Stimulated activated naive CD8-positive, alpha-beta T cell treated with anti-CD3 and anti-CD28 coated beads, Interleukin-15, Interleukin-2, amounts not matched to agents 100 U/mL and 50 U/mL, for 24 hours (primary cell): ENCODE measurements around the gene BUB1B.

ENCODE experiments used
- ATAC-seq: fragments of 150-1000 bp; cut with Tn5 transposase; one replicate; pipeline ENCODE4 v1.10.0; 2021
- DNase-seq: peaks from one replicate; pipeline ENCODE4 v3.0.0; 2021

BUB1B gene

GRCh38 chr15:40182358-40183029 is 21.6 kb downstream of the BUB1B start:
- DNase-seq = no peak
- ATAC-seq = no peak

GRCh38 chr15:40183636-40184463 is 23.0 kb downstream of the BUB1B start:
- ATAC-seq (no peak), DNase-seq (no peak)

DNA sequence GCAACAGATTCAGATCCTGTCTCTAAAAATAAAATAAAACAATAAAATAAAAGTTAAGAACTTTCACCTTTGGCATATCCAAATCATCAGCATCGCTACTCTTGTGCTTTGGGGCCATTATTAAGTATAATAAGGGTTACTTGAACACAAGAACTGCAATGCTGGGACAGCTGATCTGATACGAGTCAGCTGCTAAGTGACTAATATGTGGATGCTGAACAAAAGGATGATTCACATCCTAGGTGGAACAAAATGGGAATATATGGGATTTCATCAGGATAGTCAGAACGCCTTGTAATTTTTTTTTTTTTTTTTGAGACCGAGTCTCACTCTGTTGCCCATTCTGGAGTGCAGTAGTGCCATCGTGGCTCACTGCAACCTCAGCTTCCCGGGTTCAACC is 29.7 kb downstream of the BUB1B start:
- DNase-seq = no peak

DNA sequence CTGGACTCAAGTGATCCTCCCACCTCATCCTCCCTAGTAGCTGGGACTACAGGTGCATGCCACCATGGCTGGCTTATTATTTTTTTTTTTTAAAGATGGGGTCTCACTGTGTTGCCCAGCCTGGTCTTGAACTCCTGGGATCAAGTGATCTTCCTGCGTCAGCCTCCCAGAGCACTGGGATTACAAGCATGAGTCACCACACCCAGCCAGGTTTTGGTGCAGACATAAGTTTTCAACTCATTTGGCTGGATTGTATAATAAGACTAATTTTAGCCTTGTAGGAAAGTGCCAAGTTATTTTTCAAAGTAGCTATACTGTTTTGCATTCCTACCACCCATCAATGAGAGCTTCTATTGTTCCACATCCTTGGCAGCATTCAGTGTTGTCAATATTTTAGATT is 32.1 kb downstream of the BUB1B start:
- ATAC-seq = no peak
- no peak for DNase-seq

More for the DNA sequence above, 29.7 kb downstream of the BUB1B start:
- ATAC-seq = no peak

DNA sequence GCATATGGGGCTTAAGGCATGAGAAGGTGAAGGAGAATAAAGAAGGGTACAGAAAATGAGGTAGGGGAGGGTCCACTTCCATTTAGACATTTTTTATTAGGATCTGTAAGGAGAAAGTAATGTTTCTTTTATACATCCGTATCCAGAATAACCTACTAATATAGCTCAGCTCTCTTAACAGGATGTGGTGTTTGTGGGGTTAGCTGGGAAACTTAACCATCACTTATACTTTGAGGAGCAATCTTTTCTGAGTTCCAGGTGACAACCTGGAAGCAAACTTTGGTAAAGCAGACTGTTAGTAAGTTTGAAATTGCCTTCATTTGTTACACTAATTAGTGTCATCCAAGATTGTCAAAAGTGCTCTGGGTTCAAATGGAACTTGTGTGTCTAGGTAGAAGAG is 36.6 kb downstream of the BUB1B start:
- no peak for DNase-seq
- no peak for ATAC-seq

DNA sequence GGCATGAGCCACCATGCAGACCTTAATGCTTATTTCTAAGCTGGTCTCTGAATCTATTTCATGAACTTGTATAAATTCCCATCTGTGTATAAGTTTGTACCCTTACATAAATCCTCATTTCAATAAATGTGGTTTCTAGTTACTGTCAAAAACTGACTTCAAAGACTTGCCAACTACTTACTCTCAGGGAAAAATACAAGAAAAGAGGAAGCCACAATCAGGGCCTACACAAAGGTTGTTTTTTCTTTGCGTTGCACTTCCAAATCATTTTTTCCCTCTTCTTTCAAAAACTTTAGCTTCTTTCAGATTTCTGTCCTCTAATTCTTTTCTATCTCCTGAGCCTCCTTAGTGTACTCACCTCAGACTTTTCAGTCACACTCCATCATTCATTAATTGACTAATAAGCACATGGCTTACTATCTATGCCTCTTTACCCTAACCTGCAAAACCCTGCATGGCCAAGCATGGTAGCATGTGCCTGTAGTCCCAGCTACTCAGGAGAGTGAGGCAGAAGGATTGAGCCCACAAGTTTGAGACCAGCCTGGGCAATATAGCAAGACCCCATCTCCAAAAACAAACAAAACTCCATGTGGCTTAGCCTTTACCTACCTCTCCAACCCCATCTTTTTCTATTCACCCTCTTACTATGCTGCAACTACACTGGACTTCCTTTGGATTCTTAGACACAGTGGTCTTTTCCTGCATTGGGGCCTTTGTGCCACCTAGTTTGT is 37.7 kb downstream of the BUB1B start:
- no peak for DNase-seq
- no peak for ATAC-seq

DNA sequence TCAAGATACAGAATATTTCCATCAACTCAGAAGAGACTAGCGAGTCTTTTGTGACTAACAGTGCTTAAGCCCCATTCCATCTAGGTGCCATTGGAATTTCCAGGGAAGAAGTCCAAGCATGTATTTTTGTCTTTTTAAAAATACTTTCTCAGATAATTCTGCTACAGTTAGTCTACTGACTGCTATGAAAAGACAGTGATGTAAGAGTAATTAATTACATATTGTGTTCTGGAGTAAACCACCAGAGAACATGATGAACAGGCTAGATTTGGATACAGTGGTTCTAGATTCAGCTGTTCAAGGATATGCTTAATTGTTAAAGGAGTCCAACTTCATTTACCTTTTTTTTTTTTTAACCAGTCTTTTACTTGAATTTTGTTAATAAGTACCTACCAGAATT is 43.2 kb downstream of the BUB1B start:
- DNase-seq (no peak), ATAC-seq (no peak)

- ATAC-seq (peak; percentile 77), DNase-seq (peak; percentile 20)
These were observed 56.4 kb downstream of the BUB1B start for GRCh38 chr15:40217166-40217824.

- DNase-seq = no peak
- no peak for ATAC-seq
These were observed 58.9 kb downstream of the BUB1B start for GRCh38 chr15:40219801-40220200.

DNA sequence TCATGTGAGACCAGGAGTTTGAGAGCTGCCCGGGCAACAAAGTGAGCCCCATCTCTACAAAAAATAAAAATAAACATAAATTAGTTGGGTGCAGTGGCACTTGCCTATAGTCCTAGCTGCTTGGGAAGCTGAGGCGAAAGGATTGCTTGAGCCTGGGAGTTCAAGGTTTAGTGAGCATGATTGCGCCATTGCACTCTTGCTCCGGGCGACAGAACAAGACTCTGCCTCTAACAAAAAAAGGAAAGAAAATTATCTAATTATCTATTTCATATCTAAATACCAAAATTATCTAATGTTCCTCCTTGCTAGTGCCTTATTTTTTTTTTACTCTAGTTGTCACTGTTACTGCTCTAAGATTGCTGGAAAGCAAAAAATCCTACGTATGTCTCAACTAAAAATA is 61.3 kb downstream of the BUB1B start:
- DNase-seq (no peak), ATAC-seq (no peak)

DNA sequence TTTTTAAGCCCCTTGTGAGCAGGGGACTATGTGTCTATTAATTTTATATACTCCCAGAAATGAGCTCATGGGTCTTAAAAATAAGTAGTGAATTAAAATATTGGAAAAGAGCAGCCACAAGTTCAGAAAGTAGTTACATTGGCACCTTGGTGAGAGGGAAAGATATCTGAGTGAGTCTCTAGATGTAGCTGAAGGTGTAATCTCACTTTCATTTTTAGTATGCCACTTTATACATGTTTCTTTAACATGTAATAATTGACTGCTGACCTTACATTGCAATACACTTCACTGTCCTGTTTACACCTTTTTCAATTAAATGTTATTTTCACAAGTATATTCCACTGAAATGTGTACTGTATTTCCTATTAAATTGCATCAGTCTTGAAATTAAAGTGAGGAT is 65.9 kb downstream of the BUB1B start:
- DNase-seq = no peak
- no peak for ATAC-seq

DNA sequence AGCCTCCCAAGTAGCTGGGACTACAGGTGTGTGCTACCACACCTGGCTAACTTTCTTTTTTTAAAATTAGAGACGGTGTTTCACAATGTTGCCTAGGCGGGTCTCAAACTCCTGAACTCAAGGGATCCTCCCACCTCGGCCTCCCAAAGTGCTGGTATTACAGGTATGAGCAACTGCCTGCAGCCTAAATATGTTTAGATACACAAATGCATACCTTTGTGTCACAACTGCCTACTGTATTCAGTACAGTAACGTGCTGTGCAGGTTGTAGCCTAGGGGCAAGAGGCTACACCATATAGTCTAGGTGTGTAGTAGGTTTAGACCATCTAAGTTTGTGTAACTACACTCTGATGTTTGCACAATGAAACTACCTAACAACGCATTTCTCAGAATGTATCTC is 68.4 kb downstream of the BUB1B start:
- no peak for DNase-seq
- no peak for ATAC-seq

DNA sequence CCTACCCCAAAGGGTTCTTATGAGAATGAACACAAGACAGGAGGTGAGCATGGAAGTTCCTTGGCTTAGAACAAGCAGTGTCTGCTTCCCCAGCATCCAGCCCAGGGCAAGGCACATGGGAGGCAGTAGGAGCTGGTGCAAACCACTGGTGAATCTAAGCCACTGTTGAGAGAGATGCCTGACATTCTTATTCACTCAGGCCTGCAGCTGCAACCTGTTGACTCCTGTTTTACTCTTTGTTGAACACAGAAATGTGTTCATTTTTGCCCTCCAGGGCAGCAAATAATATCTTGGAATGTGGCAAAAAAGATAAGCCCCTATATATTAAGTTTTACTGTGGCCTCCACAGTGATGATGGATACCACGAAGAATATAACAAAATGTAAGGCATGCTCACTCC is 69.1 kb downstream of the BUB1B start:
- DNase-seq = no peak
- no peak for ATAC-seq

- ATAC-seq (no peak), DNase-seq (no peak)
These were observed 71.8 kb downstream of the BUB1B start for GRCh38 chr15:40232625-40233070.

- DNase-seq (no peak), ATAC-seq (no peak)
These were observed 73.1 kb downstream of the BUB1B start for GRCh38 chr15:40233727-40234577.

DNA sequence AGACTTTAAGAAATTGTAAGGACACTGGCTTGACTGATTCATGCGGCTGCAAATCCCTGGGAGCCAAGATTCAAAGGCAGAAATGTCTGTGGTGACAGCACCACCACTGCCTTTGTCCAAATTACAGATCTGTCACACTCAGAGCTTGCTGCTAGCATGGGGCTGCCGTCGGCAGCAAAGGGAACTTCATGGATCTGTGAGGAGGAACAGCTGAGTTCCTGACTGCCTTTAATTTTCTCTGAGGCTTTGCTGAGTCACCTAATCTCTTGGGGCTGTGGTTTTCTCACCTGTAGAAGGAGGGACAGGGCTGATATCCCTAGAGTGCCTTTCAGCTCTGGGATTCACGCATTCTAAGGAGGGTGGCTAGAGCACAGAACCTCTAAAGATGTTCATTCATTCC is 73.9 kb downstream of the BUB1B start:
- no peak for ATAC-seq

GRCh38 chr15:40235201-40235885 is 74.5 kb downstream of the BUB1B start:
- ATAC-seq (no peak), DNase-seq (no peak)

More for the DNA sequence above, 73.9 kb downstream of the BUB1B start:
- DNase-seq = no peak

DNA sequence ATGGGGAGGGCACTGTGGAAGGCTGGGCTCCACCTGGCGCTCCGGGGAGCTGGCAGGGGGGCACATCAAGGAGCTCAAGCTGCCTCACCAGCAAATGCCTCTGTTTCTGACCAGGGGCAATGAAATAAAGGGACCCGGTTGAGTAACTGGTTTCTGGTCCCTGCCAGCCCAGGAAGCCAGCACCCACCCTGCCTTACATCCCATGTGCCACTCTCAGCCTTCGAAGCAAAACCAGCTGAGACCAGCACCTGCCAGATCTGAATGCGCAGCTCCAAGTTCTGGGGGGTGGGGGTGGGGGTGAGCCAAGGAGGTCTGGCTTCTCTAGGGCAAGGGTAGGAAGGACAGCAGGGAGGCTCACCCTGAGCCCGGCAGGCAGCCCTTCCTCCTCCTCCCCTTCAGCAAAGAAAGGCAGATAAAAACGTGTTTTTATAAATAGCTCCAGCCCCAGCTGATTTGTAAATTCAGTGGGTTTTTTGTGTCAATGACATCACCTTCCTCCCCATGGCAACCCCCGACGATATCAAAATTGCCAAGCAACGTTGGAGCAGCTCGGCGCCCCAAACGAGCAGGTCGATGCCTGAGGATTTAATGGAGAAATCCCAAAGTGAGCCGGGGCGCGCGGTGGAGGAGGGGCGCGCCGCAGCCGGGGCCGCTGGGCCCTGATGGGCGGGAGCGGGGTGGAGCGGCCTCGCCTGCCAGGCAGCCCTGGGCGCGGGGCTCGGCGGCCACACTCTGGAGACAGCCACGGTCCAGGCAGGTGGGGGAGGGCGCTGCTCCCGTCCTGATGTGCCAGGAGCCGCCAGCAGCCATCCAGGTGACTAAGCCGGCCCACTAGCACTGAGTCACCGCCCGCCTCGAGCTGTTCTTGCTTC is 77.9 kb downstream of the BUB1B start, which contains the start of gene PAK6:
Gene PAK6, plus strand, starts transcription at position 532 of the 872 bp plus-strand sequence. CDS start 25,723 bp downstream, outside the sequence.
- DNase-seq (peak; percentile 55), ATAC-seq (peak; percentile 88)

DNA sequence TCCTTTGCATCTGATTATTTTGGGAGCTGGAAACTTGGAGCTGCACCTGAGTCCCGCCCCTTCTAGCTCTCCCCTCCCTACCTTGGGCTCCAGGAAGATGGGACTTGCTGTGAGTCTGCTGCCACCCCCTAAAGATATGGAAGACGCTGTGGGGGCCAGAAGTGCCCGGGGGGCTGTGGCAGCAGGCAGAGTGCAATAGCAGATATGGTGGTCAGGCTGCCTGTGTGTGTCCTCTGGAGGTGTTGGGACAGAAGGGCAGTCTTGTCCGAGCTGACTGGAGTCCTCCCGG is 78.5 kb downstream of the BUB1B start:
- ATAC-seq (no peak), DNase-seq (no peak)
